CD4-positive, alpha-beta T cell treated with Interleukin-15 for 1 hour (primary cell): ENCODE data around the gene ZKSCAN8.

Experiments
- DNase-seq: peaks from one replicate; pipeline ENCODE4 v3.0.0-alpha.2; 2020

The ZKSCAN8 gene

GRCh38 chr6:28140616-28141015 is 1.1 kb upstream of the ZKSCAN8 start:
- no peak for DNase-seq

GRCh38 chr6:28142446-28142845 is 763 bp downstream of the ZKSCAN8 start:
- no peak for DNase-seq

GRCh38 chr6:28145231-28145630 is 3.5 kb downstream of the ZKSCAN8 start:
- DNase-seq, result no peak

GRCh38 chr6:28152531-28152930 is 10.8 kb downstream of the ZKSCAN8 start:
- no peak for DNase-seq

- DNase-seq, result no peak
Measured at GRCh38 chr6:28153546-28153945, 11.9 kb downstream of the ZKSCAN8 start.

GRCh38 chr6:28154357-28154756 is 12.7 kb downstream of the ZKSCAN8 start:
- DNase-seq, result no peak

GRCh38 chr6:28158318-28158717 is 16.6 kb downstream of the ZKSCAN8 start:
- no peak for DNase-seq

GRCh38 chr6:28159029-28159607 is 17.4 kb downstream of the ZKSCAN8 start:
- no peak for DNase-seq

GRCh38 chr6:28160233-28160632 is 18.6 kb downstream of the ZKSCAN8 start:
- no peak for DNase-seq

- DNase-seq, result peak; percentile 85
Measured at GRCh38 chr6:28161410-28162079, 19.9 kb downstream of the ZKSCAN8 start.

- DNase-seq, result no peak
Measured at GRCh38 chr6:28165563-28165962, 23.9 kb downstream of the ZKSCAN8 start.

GRCh38 chr6:28167068-28167467 is 25.4 kb downstream of the ZKSCAN8 start:
- DNase-seq, result no peak

GRCh38 chr6:28167926-28168325 is 26.2 kb downstream of the ZKSCAN8 start:
- no peak for DNase-seq

- no peak for DNase-seq
Measured at GRCh38 chr6:28171271-28171670, 29.6 kb downstream of the ZKSCAN8 start.

GRCh38 chr6:28172006-28172405 is 30.3 kb downstream of the ZKSCAN8 start:
- no peak for DNase-seq

GRCh38 chr6:28176373-28176772 is 34.7 kb downstream of the ZKSCAN8 start:
- DNase-seq, result no peak

- DNase-seq, result no peak
Measured at GRCh38 chr6:28182255-28182654, 40.6 kb downstream of the ZKSCAN8 start.

GRCh38 chr6:28188111-28188979 is 46.7 kb downstream of the ZKSCAN8 start:
- DNase-seq, result no peak

GRCh38 chr6:28200020-28200419 is 58.3 kb downstream of the ZKSCAN8 start:
- no peak for DNase-seq

GRCh38 chr6:28203201-28203600 is 61.5 kb downstream of the ZKSCAN8 start:
- no peak for DNase-seq

GRCh38 chr6:28205879-28206278 is 64.2 kb downstream of the ZKSCAN8 start:
- no peak for DNase-seq

- no peak for DNase-seq
Measured at GRCh38 chr6:28206527-28206926, 64.8 kb downstream of the ZKSCAN8 start.

GRCh38 chr6:28206928-28207509 is 65.3 kb downstream of the ZKSCAN8 start:
- DNase-seq, result no peak
